ENCODE data around the gene DHX8.

The DHX8 gene

DNA sequence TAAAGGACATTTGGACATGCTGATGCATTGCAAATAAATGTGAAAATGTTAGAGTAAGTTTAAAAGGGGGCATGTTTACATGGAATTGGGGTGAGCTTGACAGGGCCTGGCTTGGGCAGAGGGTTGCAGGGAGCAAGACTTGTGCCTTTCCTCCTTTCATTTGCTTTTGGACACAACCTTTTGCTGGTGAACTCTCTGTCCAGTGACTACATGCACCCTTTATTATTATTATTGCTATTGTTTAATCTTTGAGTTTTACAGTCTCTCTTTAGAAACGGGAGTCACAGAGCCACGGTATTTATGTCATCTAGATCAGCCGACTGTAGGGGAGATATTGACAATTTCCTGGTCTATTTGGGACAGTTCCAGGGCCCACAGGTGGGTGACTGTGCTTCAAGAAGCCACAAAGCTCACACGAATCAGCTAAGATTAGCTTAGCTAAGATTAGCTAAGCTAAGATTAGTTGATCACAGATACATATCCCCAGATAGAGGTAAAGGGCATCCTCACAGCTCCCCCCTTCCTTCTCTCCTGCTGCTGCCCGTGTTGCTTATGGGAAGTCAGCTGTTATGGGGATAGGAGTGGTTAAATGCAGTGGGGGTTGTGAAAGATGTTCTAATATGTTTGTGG, 91.2 kb downstream of the DHX8 start:
- no peak for DNase-seq (ENCODE audit: low read depth in 2 of 2)
